ENCODE results near the gene DDA1.

Gene DDA1

DNA sequence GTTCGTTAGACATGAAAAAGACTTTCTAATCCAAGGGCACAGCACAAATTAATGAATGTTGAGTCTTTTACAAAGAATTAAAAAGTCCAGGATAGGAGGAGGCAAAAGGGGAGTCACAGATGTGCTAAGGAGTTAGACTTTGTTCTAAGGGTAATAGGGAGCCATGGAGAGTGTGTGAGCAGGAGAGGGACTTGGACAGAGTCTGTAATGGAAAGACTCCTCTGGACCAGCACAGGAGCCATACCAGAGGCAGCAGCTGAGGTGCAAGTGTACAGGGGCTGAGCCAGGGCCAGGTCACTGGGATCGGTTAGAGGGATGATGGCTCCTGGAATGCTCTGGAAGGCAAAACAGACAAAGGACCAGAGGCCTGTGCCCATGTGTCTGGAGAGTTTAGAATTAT is 38.5 kb downstream of the DDA1 start:
- no peak for TF ChIP-seq GATA2 (IDR thresholded peaks at IDR 0.05; ENCODE audit: low read depth, low read length)
- no peak for TF ChIP-seq GATA3 (IDR thresholded peaks at IDR 0.05; ENCODE audit: low read depth, low read length)

DNA sequence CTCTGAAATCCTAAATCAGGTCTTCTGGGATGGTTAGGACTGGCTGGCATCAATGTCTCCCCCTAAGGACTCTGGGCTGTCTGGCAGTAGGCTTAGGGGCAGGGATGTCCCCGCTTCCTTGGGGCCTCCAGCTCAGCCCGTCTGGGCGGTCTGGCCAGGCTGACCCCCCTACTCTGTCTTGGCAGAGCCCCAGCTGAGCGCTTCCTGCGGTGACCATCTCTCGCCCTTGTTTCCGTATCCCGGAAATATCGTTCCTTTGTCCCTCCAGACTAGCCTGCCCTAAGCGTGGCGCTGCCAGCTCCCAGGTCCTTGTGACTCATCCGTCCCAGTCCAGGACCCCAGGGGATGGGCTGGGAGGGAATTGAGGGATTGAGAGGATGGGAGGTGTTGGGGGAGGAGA is 39.3 kb downstream of the DDA1 start:
- no peak for TF ChIP-seq GATA2 (IDR thresholded peaks at IDR 0.05; ENCODE audit: low read depth, low read length)
- TF ChIP-seq GATA3 (IDR thresholded peaks at IDR 0.05; ENCODE audit: low read depth, low read length) = no peak

DNA sequence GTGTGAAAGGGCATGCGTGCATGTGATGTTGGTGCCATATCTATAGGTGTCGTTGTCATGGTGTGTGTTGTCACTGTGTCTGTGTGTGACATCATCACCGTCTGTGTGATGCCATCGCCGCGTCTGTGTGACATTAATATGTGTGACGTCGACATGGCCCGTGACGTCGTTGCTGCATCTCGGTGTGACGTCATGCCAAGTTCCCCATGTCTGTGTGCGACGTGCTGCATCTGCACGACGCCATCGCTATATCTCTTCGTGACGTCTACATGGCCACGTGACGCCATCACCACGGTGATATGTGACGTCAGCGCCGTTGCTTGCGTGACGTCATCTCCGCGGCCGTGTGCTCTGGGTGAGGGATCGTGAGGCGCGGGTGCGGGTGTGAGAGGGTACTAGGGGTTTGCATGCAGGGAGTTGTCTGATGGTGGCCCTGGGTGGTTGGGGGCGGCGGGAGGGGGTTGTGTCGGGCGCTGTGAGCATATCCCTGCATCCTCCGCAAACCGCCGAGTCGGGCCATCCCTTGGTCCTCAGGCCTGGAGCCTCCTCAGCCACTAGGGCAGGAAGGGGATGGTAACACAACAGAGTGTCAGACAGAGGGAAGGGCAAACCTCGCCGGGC is 42.6 kb downstream of the DDA1 start:
- no peak for TF ChIP-seq GATA3 (IDR thresholded peaks at IDR 0.05; ENCODE audit: low read depth, low read length)

DNA sequence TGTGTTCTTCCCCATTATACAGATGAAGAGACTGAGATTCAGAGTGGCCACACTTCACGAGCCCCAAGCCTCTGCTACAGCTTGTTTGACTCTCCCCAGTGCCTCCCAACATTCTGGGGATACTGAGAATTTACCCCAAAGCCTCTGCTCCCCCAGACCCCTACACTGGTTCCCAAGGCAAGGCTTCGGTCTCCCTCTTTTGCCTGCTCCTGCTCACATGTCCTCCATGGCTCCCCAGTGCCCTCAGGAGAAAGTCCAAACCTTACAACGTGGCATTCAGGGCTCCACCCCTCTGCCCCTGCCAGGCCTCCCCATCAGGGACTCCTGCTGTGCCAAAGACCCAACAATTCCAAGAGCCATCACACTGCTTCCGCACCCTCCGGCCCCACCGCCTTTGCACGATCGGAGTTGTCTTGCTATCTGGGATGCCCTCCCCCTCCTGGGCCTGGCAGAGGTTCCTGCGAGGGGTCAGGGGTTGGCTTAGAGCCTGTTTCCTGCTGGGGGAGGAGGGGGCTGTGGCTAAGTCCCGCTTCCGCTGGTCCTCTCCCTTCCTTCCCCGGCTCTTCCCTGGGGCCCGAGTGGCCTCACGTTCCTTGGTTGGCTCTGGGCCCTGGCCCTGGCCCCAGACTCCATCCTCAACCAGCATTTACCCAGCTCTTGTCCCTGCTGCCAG is 43.4 kb downstream of the DDA1 start:
- TF ChIP-seq GATA3 (IDR thresholded peaks at IDR 0.05; ENCODE audit: low read depth, low read length) = no peak
- no peak for TF ChIP-seq GATA2 (IDR thresholded peaks at IDR 0.05; ENCODE audit: low read depth, low read length)

DNA sequence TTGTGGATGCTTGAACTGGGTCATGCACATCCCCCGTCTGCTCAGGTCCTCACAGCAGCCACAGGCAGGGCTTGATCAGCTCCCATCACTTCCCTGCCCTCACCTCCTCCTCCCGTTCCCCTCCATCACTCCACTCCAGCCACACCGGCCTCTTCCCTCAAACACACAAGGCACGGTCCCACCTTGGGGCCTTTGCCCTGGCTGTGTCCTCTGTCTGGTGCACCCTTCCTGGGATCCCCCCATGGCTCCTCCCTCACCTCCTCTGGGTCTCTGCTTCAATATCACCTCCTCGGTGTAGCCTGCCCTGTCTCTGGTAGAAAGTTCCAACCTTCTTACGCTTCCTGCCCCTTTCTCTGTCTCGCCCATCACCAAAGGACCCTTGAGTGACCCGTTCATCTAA is 44.0 kb downstream of the DDA1 start:
- no peak for TF ChIP-seq GATA2 (IDR thresholded peaks at IDR 0.05; ENCODE audit: low read depth, low read length)
- no peak for TF ChIP-seq GATA3 (IDR thresholded peaks at IDR 0.05; ENCODE audit: low read depth, low read length)

DNA sequence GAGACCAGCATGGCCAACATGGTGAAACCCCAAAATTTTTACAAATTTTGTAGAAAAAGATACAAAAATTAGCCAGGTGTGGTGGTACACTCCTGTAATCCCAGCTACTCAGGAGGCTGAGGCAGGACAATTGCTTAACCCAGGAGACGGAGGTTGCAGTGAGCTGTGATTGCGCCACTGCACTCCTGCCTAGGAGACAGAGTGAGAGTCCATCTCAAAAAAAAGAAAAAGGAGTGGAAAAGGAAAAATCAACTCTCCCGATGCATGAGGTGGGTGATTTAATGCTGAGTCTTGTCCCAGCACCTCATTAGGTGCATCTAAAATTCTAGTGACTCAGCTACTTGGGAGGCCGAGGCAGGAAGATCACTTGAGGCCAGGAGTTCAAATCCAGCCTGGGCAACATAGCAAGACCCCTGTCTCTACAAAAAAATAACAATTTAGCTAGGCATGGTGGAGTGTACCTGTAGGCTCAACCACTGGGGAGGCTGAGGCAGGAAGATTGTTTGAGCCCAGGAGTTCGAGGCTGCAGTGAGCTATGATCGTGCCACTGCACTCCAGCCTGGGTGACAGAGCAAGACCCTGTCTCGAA is 47.8 kb downstream of the DDA1 start:
- no peak for TF ChIP-seq GATA2 (IDR thresholded peaks at IDR 0.05; ENCODE audit: low read depth, low read length)

DNA sequence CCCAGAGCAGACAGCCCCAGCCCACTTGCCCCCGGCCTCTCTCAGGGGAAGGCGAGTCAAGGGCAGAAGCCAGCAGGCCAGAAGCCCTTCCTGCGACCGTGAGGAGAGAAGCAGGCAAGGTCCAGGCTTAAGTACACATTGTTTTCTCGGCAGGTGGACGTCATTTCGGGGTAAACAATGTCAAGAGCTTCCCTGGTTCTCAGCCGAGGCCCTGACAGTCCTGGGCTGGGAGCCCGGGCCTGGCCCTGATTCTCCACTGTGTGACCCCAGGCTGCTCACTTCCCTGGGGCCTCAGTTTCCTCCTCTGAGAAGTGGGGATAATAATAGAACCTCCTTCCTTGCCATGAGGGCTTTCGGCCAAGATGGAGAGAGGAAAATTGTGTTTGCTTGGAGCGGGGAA is 48.4 kb downstream of the DDA1 start:
- no peak for TF ChIP-seq GATA3 (IDR thresholded peaks at IDR 0.05; ENCODE audit: low read depth, low read length)

DNA sequence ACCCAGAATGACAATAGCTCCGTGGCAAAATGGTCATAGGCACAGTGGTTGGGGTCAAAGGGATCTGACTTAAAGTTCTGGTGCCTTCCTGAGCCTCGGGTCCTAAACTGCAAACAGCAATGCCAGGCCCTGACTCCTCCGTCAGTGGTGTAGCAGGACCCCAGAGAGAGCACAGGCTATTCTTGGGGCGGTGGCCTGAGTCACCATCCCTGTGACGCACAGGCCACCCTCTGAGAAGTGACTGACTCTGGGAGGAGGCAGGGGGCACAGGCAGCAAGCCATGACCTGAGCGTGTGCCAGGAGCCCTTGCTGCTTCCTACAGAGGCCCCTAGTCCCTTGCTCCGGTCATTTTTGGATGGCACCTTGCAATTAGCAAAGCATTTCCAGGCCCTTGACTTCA is 49.0 kb downstream of the DDA1 start:
- TF ChIP-seq GATA2 (IDR thresholded peaks at IDR 0.05; ENCODE audit: low read depth, low read length) (no peak), GATA3 (IDR thresholded peaks at IDR 0.05; ENCODE audit: low read depth, low read length) (no peak)

DNA sequence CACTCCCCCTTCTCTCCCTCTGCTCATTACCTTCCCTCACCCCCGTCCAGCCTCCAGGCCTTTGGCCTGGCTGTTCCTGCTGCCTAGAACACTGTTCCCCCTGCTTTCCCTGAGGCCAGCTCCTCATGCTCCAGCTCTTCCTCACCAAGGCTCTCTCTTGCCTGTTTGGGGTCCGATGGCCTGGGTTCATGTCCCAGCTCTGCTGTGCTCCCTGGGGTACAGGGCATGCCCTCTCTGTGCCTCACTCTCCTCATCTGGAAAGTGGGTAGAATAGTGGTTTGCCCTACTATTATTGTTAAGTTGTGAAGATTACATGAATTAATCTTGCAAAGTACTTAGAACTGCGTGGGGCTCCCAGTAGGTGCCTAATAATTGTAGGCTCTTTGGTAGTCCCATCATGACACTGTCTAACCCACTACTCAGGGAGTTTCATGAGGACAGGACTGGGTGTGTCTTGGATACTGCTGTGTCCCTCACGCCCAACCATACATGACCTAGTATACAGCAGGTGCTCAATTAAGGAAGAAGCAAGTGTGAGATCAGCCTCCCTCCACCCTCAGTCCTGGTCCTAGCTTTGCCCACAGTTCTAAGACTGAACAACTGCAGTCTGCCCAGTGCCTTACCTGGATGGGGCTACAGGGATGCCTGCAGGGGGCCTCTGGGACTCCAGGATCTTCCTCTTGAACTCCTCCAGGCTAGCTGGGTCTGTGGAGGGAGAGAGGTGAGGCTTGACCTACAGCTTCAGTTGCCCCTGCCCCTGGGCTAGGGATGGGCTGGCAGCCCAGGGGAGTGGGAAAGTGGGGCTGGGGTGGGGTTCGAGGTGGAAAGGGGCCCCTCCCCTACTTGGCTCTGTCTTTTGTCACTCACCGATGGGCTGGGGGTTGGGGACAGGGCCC is 50.8 kb downstream of the DDA1 start:
- TF ChIP-seq GATA3 (IDR thresholded peaks at IDR 0.05; ENCODE audit: low read depth, low read length) (no peak), GATA2 (IDR thresholded peaks at IDR 0.05; ENCODE audit: low read depth, low read length) (no peak)

DNA sequence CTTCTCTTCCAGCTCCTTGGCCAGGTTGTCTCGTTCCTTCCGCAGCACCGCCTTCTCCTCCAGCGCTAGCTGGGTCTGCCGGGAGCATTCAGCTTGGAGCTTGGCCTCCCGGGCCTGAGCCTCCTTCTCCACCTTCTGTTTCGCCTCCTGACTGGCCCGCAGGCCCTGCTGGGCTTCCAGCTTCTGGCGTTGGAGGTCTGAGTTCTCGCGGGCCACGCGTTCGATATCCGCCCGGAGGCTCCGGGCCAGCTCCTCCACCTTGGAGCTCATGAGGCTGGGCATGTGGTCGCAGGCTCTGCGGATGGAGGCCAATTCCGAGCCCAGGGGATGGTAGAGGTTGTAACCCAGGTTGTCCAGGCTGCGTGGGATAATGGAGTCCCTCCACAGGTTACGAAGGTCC is 56.0 kb downstream of the DDA1 start:
- no peak for TF ChIP-seq GATA2 (IDR thresholded peaks at IDR 0.05; ENCODE audit: low read depth, low read length)
- TF ChIP-seq GATA3 (IDR thresholded peaks at IDR 0.05; ENCODE audit: low read depth, low read length) = no peak

DNA sequence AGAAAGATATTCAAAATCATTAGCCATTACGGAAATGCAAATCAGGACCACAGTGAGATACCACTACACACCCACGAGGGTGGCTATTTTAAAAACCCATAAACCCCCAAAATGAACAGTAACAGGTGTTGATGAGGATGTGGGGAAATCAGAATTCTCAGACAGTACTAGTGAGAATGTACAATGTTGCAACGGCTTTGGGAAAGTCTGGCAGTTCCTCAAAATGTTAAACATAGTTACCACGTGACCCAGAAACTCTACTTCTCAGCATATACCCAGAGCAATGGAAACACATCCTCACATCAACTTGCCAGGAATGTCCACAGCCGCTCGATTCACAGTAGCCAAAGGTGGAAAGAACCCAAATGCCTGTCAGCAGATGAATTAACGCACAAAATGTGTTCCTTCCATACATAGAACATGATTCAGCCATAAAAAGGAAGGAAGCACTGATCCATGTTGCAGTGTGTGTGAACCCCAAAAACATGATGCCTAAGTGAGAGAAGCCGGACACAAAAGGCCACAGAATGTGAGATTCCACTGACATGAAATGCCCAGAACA is 60.7 kb downstream of the DDA1 start:
- TF ChIP-seq GATA3 (IDR thresholded peaks at IDR 0.05; ENCODE audit: low read depth, low read length) = no peak
- TF ChIP-seq GATA2 (IDR thresholded peaks at IDR 0.05; ENCODE audit: low read depth, low read length) = no peak
